SIG-M5 treated with dmso at 0.1 percent for 504 hours (cell line): Measurements from ENCODE around the gene GRID2IP.

ENCODE experiments used
- DNase-seq: peaks from one replicate; lab custom pipeline; 2025; ENCODE audit not compliant: unreplicated experiment; lab: John Stamatoyannopoulos, UW

Gene GRID2IP

DNA sequence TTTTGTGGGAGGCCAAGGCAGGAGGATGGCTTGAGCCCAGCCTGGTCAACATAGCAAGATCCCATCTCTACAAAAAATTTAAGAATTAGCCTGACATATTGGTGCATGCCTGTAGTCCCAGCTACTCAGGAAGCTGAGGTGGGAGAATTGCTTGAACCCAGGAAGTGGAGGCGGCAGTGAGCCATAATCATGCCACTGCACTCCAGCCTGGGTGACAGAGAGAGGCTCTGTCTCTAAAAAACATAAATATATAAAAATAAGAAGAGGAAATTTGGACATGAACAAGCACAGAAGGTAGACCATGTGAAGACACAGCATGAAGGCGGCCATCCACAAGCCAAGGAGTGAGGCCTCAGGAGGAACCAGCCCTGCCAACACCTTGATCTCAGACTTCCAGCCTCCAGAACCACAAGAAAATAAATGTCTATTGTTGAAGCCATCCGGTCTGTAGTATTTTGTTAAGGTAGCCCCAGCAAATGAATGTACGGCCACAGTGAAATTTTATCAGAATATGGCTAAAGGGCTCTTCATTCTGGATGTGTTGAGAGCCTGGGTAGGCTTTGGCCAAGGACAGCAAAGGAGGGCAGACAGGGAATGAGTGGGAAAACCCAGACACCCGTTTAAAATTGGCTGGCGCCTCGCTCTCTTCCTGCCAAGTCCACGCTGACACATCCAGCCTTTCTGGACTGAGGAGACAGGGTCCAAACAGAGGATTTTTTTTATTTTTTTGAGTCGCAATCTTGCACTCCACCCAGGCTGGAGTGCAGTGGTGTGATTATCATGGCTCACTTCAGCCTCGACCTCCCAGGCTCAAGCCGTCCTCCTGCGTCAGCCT, 12.9 kb upstream of the GRID2IP start:
- DNase-seq = no peak

- no peak for DNase-seq
Observed at GRCh38 chr7:6562106-6562505, 10.8 kb upstream of the GRID2IP start.

- DNase-seq = no peak
Observed at GRCh38 chr7:6559896-6560295, 8.6 kb upstream of the GRID2IP start.

DNA sequence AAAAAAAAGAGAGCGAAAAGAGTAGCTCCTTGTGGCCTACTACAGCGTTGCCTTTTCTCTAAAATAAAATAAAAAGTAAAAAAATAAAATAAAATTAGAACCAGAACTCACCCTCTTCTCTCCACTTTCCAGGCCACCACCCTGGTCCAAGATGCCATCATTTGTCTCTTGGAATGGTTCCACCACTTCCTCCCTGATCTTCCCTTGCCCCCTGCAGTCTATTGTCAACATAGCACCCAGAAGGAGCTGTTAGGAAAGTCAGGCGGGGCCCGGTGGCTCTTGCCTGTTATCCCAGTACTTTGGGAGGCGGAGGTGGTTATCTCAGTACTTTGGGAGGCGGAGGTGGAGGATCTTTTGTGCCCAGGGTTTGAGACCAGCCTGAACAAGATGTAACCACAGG, 7.6 kb upstream of the GRID2IP start:
- peak; percentile 61 for DNase-seq

DNA sequence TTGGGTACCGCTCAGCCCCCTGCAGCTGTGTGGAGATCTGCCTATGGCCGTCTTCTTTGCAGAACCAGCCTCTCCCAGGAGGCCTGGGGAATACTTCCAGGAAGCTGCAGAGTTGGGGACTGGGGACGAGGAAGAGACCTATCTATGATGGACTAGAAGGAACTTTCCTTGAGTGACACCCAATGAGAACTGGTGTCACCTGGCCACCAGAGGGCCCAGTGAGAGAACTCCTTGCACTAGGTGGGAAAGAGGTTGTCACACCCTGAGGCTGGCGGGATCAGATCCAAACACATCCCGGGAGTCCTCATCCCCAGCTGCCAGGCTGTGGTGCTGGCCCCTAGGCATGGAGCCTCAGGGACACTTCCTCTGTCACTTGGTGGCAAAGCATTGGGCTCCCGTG, 4.9 kb upstream of the GRID2IP start:
- peak; percentile 21 for DNase-seq

GRCh38 chr7:6554848-6555247, 3.6 kb upstream of the GRID2IP start:
- DNase-seq = no peak

DNA sequence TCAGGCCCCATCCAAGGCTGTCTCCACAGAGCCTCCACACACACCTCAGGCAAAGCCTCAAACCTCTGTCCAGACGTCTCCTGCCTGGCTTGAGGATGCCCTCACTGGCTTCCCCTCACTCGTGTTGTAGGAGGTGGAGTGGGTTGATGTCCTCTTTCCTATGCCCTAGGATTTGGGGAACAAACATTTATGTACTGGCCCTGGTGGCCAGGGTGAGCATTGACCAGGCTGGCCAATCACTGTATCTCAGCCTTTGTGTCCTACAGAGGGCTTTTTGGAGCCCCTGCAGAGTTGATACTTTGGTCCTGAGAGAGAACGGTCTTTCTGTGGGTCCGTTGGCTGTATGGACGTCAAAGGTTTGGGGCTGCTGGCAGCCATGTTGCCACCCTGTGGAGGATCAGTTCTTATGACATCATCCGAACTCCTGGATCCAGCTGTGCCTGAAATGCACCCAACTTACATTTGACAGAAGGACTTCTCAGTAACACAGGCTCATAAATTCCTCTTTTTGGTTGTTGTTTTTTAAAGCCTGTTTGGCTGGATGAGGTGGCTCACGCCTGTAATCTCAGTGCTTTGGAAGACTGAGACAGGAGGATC, 2.3 kb upstream of the GRID2IP start:
- no peak for DNase-seq

DNA sequence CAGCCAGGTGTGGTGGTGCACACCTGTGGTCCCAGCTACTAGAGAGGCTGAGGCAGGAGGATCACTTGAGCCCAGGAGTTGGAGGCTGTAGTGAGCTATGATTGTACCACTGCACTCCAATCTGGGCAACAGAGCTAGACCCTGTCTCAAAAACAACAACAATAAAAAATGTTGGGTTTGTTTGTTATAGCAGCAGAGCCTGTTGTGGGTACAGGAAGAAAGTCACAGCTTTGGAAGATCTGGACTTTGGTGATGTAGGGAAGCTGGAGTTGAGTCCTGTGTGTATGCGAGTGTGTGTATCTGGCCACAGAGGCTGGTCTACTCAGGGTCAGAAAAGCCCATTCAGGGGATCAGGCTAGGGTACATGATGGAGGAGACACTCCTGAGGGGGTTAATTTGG, 3.9 kb downstream of the GRID2IP start:
- DNase-seq = no peak

GRCh38 chr7:6546498-6547251, 4.6 kb downstream of the GRID2IP start:
- peak; percentile 15 for DNase-seq

GRCh38 chr7:6545398-6546126, 5.7 kb downstream of the GRID2IP start:
- peak; percentile 37 for DNase-seq

- DNase-seq = no peak
Observed at GRCh38 chr7:6542368-6542767, 8.9 kb downstream of the GRID2IP start.

- no peak for DNase-seq
Observed at GRCh38 chr7:6536262-6537260, 14.7 kb downstream of the GRID2IP start.

- no peak for DNase-seq
Observed at GRCh38 chr7:6533893-6534495, 17.3 kb downstream of the GRID2IP start.

- DNase-seq = no peak
Observed at GRCh38 chr7:6532516-6532915, 18.7 kb downstream of the GRID2IP start.

DNA sequence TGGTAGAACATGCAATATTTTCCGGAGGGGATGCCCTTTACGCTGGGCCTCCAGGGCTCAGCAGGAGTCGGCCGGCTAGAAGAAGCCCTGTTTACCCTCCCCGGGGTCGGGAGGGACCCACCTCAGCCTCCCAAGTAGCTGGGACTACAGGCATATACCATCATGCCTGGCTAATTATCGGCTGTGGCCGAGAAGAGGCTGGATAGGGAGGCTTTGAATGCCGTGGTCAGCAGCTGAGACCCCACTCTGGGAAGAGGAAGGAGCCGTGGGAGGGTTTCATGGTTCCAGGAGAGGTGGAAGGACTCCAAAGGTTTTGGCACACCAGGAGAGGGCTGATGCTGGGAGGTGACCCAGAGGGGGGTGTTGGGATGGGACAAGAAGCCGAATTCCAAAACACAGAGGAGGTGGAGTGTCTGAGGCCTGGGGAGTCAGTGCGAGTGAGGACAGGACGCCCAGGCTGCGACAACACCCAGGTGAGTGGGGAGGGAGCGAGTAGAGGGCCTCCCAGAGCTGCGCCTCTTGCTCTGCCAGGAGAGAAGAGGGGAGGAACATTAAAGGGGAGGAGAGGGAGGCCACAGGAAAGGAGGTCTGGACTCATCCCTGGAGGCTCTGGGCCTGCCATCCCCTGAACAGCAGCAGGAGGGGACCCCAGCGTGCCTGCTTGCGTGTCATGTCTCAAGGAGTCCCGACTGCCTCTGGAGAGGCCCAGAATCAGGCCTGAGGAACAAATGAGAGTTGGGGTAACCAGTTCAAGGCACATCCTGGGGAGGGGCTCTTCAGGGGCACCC, 19.6 kb downstream of the GRID2IP start:
- no peak for DNase-seq

DNA sequence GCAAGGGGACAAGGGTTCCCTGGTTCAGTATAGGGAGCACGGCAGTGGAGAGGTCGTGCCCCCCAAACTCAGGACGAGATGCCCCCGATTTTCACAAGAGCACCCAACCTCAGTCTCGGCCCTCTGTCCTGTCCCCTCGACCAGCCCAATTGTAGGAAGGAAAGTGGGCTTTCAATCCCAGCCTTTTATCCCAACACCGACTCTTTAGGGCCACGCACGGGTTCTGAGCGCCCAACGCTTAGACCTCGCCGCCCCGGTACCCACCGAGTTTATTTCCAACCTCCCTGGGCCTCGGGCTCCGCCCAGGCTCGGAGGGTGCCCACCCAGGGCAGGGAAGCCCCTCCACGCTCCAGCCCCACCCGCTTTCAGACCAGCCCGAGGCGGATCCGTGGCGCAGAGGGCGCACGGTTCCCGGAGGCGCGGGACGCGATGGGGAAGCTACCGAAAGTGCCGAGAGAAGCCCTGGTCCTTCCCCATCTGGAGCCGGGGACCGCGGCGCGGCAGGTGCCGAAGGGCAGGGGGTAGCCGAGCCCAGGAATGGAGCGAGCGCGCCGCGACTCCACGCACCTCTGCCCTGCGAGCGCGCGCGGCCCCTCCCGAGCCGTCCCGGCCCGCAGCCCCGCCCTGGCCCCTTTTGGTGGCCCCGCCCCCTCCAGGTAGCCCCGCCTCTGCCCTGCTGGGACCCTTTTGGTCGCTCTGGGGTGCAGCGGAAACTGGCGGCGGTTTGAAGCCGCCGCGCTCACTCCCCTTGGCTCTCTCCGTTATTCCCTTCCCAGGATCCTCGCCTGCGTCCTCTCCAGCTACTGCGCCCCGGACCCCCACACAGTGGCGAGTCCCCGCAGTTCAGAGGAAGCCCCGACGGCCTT, 20.4 kb downstream of the GRID2IP start:
- DNase-seq = no peak

GRCh38 chr7:6529643-6530042, 21.6 kb downstream of the GRID2IP start:
- no peak for DNase-seq
